ENCODE results near the gene PRKAR1B.

Gene PRKAR1B

DNA sequence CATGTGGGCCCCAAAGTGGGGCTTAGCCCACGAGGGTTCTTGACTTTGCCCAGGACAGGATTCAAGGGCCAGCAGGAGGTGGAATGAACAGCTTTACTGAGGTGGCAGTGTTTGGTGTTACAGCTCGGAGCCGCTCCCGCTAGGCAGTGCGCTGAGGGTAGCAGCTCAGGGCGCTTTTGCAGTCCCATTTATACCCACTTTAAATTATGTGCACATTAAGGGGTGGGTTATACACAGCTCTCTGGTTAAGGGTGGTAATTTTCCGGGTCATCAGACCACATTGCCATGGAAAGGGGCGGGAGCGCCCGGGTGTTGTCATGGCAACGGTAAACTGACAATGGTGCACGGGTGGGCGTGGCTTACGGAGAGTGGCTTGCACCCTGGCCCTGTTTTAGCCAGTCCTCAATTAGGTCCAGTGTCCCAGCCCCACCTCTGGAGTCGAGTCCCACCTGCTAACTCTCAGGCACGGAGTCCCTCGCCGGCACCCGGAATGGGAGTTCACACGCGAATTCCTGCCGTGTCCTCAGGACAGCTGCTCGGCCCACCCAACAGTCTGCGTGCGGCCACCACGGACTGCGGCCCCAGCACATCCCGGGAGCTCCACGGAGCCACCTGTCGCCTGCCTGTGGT, 149.2 kb downstream of the PRKAR1B start:
- Histone ChIP-seq H3K4me1 (ENCODE audit: insufficient read depth, insufficient read length) (peaks cover 15% of the 10 kb centered on the region), H3K9ac (ENCODE audit: insufficient read length, low read depth) (no peak overlapping the region), H3K9me3 (ENCODE audit: insufficient read depth, low read length) (no peaks in the 10 kb centered on the region; the same call in 1 of the 2 replicates), H3K27me3 (ENCODE audit: insufficient read depth, insufficient read length) (no peaks in the 10 kb centered on the region), H3K36me3 (ENCODE audit: insufficient read depth, insufficient read length, low read length) (peaks cover 35% of the 10 kb centered on the region), H3K4me3 (ENCODE audit: insufficient read length, low read depth) (no peak overlapping the region)
- TF ChIP-seq ZNF274 (IDR thresholded peaks at IDR 0.05; ENCODE audit: low read depth, low read length): no peak
- TF ChIP-seq SUZ12 (IDR thresholded peaks at IDR 0.05; ENCODE audit: extremely low read depth, insufficient read depth, insufficient read length): no peak
- TF ChIP-seq YY1 (IDR thresholded peaks at IDR 0.05; ENCODE audit: insufficient read depth, insufficient read length): no peak
- DNase-seq (ENCODE audit: low read depth, low spot score): no peak

DNA sequence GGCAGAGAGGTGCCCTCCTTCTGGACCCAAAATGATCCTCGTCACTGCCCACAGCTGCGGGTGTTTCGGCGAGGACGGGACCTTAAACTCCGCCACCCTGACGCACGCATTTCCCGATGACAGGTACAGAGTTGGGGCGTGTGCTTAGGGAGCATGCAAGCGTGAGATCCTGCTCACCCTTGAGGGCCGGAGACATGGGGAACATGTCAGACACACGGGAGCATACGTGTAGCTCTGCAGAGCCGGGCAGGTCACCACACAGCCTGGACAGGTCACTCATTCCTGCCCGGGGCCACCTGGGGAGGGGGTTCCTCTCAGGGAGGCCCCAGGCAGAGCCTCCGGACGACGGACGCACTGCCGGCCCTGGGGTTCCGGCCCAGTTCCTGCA, 149.8 kb downstream of the PRKAR1B start:
- TF ChIP-seq ZNF274 (IDR thresholded peaks at IDR 0.05; ENCODE audit: low read depth, low read length) (no peak), YY1 (IDR thresholded peaks at IDR 0.05; ENCODE audit: insufficient read depth, insufficient read length) (no peak), SUZ12 (IDR thresholded peaks at IDR 0.05; ENCODE audit: extremely low read depth, insufficient read depth, insufficient read length) (no peak)
- H3K9me3 ChIP-seq (ENCODE audit: insufficient read depth, low read length): no peaks in the 10 kb centered on the region; the same call in 1 of the 2 replicates
- no peak overlapping the region for H3K9ac ChIP-seq (ENCODE audit: insufficient read length, low read depth)
- no peak for DNase-seq (ENCODE audit: low read depth, low spot score)
- no peaks in the 10 kb centered on the region for H3K27me3 ChIP-seq (ENCODE audit: insufficient read depth, insufficient read length)
- H3K36me3 ChIP-seq (ENCODE audit: insufficient read depth, insufficient read length, low read length): peaks cover 30% of the 10 kb centered on the region
- no peak overlapping the region for H3K4me3 ChIP-seq (ENCODE audit: insufficient read length, low read depth)
- H3K4me1 ChIP-seq (ENCODE audit: insufficient read depth, insufficient read length): peaks cover 17% of the 10 kb centered on the region

- Histone ChIP-seq H3K36me3 (ENCODE audit: insufficient read depth, insufficient read length, low read length) (peaks cover 29% of the 10 kb centered on the region), H3K9ac (ENCODE audit: insufficient read length, low read depth) (no peak overlapping the region), H3K4me3 (ENCODE audit: insufficient read length, low read depth) (no peak overlapping the region), H3K27me3 (ENCODE audit: insufficient read depth, insufficient read length) (no peaks in the 10 kb centered on the region), H3K4me1 (ENCODE audit: insufficient read depth, insufficient read length) (peaks cover 19% of the 10 kb centered on the region), H3K9me3 (ENCODE audit: insufficient read depth, low read length) (no peaks in the 10 kb centered on the region; the same call in 1 of the 2 replicates)
- DNase-seq (ENCODE audit: low read depth, low spot score): no peak
- TF ChIP-seq ZNF274 (IDR thresholded peaks at IDR 0.05; ENCODE audit: low read depth, low read length) (no peak), YY1 (IDR thresholded peaks at IDR 0.05; ENCODE audit: insufficient read depth, insufficient read length) (no peak), SUZ12 (IDR thresholded peaks at IDR 0.05; ENCODE audit: extremely low read depth, insufficient read depth, insufficient read length) (no peak)
Measured at GRCh38 chr7:576524-577277, 150.4 kb downstream of the PRKAR1B start.

GRCh38 chr7:575425-576366, 151.4 kb downstream of the PRKAR1B start:
- Histone ChIP-seq H3K36me3 (ENCODE audit: insufficient read depth, insufficient read length, low read length) (peaks cover 29% of the 10 kb centered on the region), H3K27me3 (ENCODE audit: insufficient read depth, insufficient read length) (no peaks in the 10 kb centered on the region), H3K4me1 (ENCODE audit: insufficient read depth, insufficient read length) (peaks cover 21% of the 10 kb centered on the region), H3K9ac (ENCODE audit: insufficient read length, low read depth) (no peak overlapping the region), H3K9me3 (ENCODE audit: insufficient read depth, low read length) (no peaks in the 10 kb centered on the region; the same call in 1 of the 2 replicates), H3K4me3 (ENCODE audit: insufficient read length, low read depth) (no peak overlapping the region)
- TF ChIP-seq SUZ12 (IDR thresholded peaks at IDR 0.05; ENCODE audit: extremely low read depth, insufficient read depth, insufficient read length) (no peak), ZNF274 (IDR thresholded peaks at IDR 0.05; ENCODE audit: low read depth, low read length) (no peak)
- no peak for DNase-seq (ENCODE audit: low read depth, low spot score)

DNA sequence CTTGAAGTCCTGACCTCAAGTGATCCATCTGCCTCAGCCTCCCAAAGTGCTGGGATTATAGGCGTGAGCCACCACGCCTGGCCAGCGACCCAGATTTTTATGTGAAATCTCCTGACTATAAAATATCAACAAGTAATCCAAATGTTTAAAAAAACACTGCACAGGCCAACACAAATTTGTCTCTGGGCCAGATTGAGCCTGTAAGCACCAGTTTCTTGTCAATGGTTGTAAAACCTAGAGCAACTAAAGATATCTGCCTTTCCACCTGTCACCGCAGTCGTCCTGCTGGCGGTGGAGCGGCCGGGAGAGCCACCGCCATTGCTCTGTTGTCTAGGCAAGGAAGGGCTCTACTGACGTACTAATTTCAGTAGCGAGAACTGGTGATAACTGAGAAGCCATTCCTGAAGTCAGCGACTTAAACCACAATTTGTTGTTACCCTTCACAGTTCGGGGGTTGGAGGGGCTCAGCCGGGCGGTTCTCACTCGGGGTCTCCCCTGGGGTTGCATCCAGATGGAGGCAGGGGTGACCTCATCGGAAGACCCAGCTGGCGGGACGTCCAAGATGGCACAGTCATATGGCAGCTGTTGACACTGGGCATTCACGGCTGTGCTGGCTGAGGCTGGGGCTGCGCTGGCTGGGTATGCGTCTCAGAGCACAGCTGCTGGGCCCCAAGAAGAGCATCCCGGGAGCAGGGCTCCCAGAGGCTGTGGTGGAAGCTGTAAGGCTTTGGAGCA, 152.3 kb downstream of the PRKAR1B start:
- H3K9ac ChIP-seq (ENCODE audit: insufficient read length, low read depth): no peak overlapping the region
- TF ChIP-seq SUZ12 (IDR thresholded peaks at IDR 0.05; ENCODE audit: extremely low read depth, insufficient read depth, insufficient read length): no peak
- no peak for TF ChIP-seq YY1 (IDR thresholded peaks at IDR 0.05; ENCODE audit: insufficient read depth, insufficient read length)
- no peak for TF ChIP-seq ZNF274 (IDR thresholded peaks at IDR 0.05; ENCODE audit: low read depth, low read length)
- H3K9me3 ChIP-seq (ENCODE audit: insufficient read depth, low read length): no peaks in the 10 kb centered on the region; the same call in 1 of the 2 replicates
- no peaks in the 10 kb centered on the region for H3K27me3 ChIP-seq (ENCODE audit: insufficient read depth, insufficient read length)
- H3K36me3 ChIP-seq (ENCODE audit: insufficient read depth, insufficient read length, low read length): peaks cover 29% of the 10 kb centered on the region
- peaks cover 23% of the 10 kb centered on the region for H3K4me1 ChIP-seq (ENCODE audit: insufficient read depth, insufficient read length)
- DNase-seq (ENCODE audit: low read depth, low spot score): no peak
- H3K4me3 ChIP-seq (ENCODE audit: insufficient read length, low read depth): no peak overlapping the region

DNA sequence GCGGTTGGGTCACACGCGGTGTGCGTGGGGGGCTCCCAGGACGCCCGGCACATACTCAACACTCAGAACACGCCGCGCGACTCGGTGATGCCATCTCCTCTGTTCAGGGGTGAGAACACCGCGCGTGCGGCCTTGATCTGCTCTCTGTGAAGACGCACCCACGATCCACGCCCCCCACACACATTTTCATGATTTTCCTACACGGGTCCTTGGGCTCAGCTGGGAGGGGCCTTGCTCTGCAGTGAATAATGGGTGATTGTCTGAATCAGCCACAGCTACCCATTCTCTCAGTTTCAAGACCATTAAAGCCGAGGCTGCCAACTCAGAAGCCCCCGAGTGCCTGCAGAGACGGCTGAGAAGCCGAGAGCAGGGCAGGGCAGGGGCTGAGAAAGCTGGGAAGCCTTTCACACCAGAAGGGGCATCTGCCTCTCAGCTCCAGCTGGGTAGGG, 153.1 kb downstream of the PRKAR1B start:
- TF ChIP-seq ZNF274 (IDR thresholded peaks at IDR 0.05; ENCODE audit: low read depth, low read length): no peak
- no peak for TF ChIP-seq YY1 (IDR thresholded peaks at IDR 0.05; ENCODE audit: insufficient read depth, insufficient read length)
- TF ChIP-seq SUZ12 (IDR thresholded peaks at IDR 0.05; ENCODE audit: extremely low read depth, insufficient read depth, insufficient read length): no peak
- Histone ChIP-seq H3K9ac (ENCODE audit: insufficient read length, low read depth) (peak overlapping the region; percentile 24), H3K4me1 (ENCODE audit: insufficient read depth, insufficient read length) (peaks cover 18% of the 10 kb centered on the region), H3K4me3 (ENCODE audit: insufficient read length, low read depth) (no peak overlapping the region), H3K36me3 (ENCODE audit: insufficient read depth, insufficient read length, low read length) (peaks cover 25% of the 10 kb centered on the region), H3K27me3 (ENCODE audit: insufficient read depth, insufficient read length) (no peaks in the 10 kb centered on the region), H3K9me3 (ENCODE audit: insufficient read depth, low read length) (no peaks in the 10 kb centered on the region; the same call in 1 of the 2 replicates)
- DNase-seq (ENCODE audit: low read depth, low spot score): no peak

Data from NT2/D1 (cell line).